CD4-positive, alpha-beta T cell treated with Interleukin-2 at 100 ng/mL for 4 hours (primary cell): ENCODE data around the gene LRRC8D.
A peak's percentile ranks its signal among the peaks of the same experiment; 100 is the strongest.

Experiments
- DNase-seq: peaks from one replicate; pipeline ENCODE4 v3.0.0-alpha.2; 2020; ENCODE audit warnings: low spot score

The LRRC8D gene

GRCh38 chr1:89834083-89834704 is 13.4 kb downstream of the LRRC8D start:
- DNase-seq = no peak

GRCh38 chr1:89836252-89837035 is 15.6 kb downstream of the LRRC8D start:
- DNase-seq = no peak

GRCh38 chr1:89837036-89837481 is 16.2 kb downstream of the LRRC8D start:
- no peak for DNase-seq

GRCh38 chr1:89837510-89837909 is 16.7 kb downstream of the LRRC8D start:
- no peak for DNase-seq

- DNase-seq = no peak
Observed at GRCh38 chr1:89839516-89839915, 18.7 kb downstream of the LRRC8D start.

GRCh38 chr1:89841507-89841906 is 20.7 kb downstream of the LRRC8D start:
- DNase-seq = no peak

- no peak for DNase-seq
Observed at GRCh38 chr1:89842567-89843272, 21.9 kb downstream of the LRRC8D start.

- DNase-seq = peak; percentile 77
Observed at GRCh38 chr1:89843273-89844130, 22.7 kb downstream of the LRRC8D start.

GRCh38 chr1:89844241-89844807 is 23.5 kb downstream of the LRRC8D start:
- DNase-seq = peak; percentile 46

GRCh38 chr1:89844860-89845259 is 24.0 kb downstream of the LRRC8D start:
- DNase-seq = no peak

- no peak for DNase-seq
Observed at GRCh38 chr1:89847191-89847729, 26.4 kb downstream of the LRRC8D start.

- DNase-seq = no peak
Observed at GRCh38 chr1:89850844-89851415, 30.1 kb downstream of the LRRC8D start.

GRCh38 chr1:89854140-89854539 is 33.3 kb downstream of the LRRC8D start:
- no peak for DNase-seq

GRCh38 chr1:89855413-89856123 is 34.7 kb downstream of the LRRC8D start:
- peak; percentile 73 for DNase-seq

- DNase-seq = no peak
Observed at GRCh38 chr1:89863165-89863830, 42.5 kb downstream of the LRRC8D start.

GRCh38 chr1:89865498-89866382 is 44.9 kb downstream of the LRRC8D start:
- DNase-seq = no peak

- no peak for DNase-seq
Observed at GRCh38 chr1:89866568-89866967, 45.7 kb downstream of the LRRC8D start.

GRCh38 chr1:89870998-89871397 is 50.2 kb downstream of the LRRC8D start:
- peak; percentile 46 for DNase-seq
